GM13977 (cell line): ENCODE measurements around the gene LRRC36.

Experiments used
- DNase-seq: peaks from one replicate; pipeline ENCODE4 v3.0.0; 2012; ENCODE audit warnings: low spot score
- in situ Hi-C: fragments of 300-500 bp; cut with MboI; formaldehyde crosslinking; loops from one replicate; pipeline ENCODE4 v1.12.0; 2022; ENCODE audit warnings: low sequenced_read_pairs, low pct_unique_long_range_greater_than_20kb, mixed read lengths, inconsistent platforms; ENCODE audit not compliant: unreplicated experiment
- TF ChIP-seq, protein P1 (sequence below): IDR thresholded peaks from 2 replicates; pipeline ENCODE4 v1.5.1; 2012; ENCODE audit warnings: mild to moderate bottlenecking, control low read depth; ENCODE audit not compliant: insufficient read depth; ENCODE audit errors: extremely low read depth, missing control alignments

The LRRC36 gene

DNA sequence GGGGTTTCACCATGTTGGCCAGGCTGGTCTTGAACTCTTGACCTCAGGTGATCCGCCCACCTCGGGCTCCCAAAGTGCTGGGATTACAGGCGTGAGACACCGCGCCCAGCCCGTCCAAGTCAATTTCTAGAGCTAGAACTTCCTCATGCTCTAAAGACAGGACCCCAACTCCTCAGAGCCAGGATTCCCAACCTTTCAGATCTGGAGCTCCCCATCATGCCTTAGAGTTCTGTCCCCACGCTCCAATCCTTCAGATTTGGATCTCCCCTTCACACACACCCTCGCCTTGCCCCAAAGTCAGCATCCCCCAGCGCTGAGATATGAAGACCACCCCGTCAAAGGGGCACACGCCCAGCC lies 522 bp upstream of the LRRC36 start:
- in situ Hi-C loops = no loop called here
- TF ChIP-seq, protein P1, sequence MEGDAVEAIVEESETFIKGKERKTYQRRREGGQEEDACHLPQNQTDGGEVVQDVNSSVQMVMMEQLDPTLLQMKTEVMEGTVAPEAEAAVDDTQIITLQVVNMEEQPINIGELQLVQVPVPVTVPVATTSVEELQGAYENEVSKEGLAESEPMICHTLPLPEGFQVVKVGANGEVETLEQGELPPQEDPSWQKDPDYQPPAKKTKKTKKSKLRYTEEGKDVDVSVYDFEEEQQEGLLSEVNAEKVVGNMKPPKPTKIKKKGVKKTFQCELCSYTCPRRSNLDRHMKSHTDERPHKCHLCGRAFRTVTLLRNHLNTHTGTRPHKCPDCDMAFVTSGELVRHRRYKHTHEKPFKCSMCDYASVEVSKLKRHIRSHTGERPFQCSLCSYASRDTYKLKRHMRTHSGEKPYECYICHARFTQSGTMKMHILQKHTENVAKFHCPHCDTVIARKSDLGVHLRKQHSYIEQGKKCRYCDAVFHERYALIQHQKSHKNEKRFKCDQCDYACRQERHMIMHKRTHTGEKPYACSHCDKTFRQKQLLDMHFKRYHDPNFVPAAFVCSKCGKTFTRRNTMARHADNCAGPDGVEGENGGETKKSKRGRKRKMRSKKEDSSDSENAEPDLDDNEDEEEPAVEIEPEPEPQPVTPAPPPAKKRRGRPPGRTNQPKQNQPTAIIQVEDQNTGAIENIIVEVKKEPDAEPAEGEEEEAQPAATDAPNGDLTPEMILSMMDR = no peak
- DNase-seq = no peak

GRCh38 chr16:67327743-67328142 lies 1.1 kb downstream of the LRRC36 start:
- in situ Hi-C loops = no loop called here
- no peak for DNase-seq
- TF ChIP-seq, protein P1 = no peak

- in situ Hi-C loops = no loop called here
- TF ChIP-seq, protein P1 = no peak
These were observed 3.3 kb downstream of the LRRC36 start for GRCh38 chr16:67329901-67330300.

GRCh38 chr16:67333315-67333714 lies 6.7 kb downstream of the LRRC36 start:
- in situ Hi-C loops = no loop called here
- TF ChIP-seq, protein P1 = no peak
- no peak for DNase-seq

More at GRCh38 chr16:67329901-67330300, 3.3 kb downstream of the LRRC36 start:
- no peak for DNase-seq

- TF ChIP-seq, protein P1 = no peak
- no peak for DNase-seq
- in situ Hi-C loops = no loop called here
These were observed 9.5 kb downstream of the LRRC36 start for GRCh38 chr16:67336116-67336515.

GRCh38 chr16:67336648-67337047 lies 10.0 kb downstream of the LRRC36 start:
- TF ChIP-seq, protein P1 = no peak
- no peak for DNase-seq
- in situ Hi-C loops = no loop called here

GRCh38 chr16:67339453-67339852 lies 12.8 kb downstream of the LRRC36 start:
- in situ Hi-C loops = no loop called here
- peak; percentile 12 for DNase-seq
- TF ChIP-seq, protein P1 = peak; percentile 43
